Activated CD8-positive, alpha-beta memory T cell treated with anti-CD3 and anti-CD28 coated beads, Interleukin-2, amount 50 U/mL, for 24 hours (primary cell): ENCODE results near the gene NOVA2.

ENCODE experiments used
- DNase-seq: peaks from one replicate; pipeline ENCODE4 v3.0.0-alpha.2; 2020; ENCODE audit errors: extremely low read depth

The NOVA2 gene

DNA sequence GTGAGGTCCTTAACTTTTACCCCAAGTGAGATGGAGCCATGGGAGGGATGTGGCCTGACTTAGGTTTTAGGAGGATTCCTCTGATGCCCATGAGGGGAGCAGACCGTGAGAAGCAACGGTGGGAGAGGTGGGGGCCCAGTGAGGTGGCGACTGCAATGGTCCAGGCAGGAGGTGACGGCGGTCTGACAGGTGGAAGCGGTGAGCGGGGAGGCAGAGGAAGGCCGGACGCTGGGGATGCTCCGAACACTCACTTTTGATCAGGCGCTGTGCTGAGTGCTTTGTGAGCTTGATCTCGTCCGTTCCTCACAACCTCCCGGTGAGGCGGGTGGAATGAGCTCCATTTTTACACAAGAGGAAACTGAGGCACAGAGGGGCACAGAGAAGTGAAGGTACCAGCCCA is 11.6 kb downstream of the NOVA2 start:
- no peak for DNase-seq

DNA sequence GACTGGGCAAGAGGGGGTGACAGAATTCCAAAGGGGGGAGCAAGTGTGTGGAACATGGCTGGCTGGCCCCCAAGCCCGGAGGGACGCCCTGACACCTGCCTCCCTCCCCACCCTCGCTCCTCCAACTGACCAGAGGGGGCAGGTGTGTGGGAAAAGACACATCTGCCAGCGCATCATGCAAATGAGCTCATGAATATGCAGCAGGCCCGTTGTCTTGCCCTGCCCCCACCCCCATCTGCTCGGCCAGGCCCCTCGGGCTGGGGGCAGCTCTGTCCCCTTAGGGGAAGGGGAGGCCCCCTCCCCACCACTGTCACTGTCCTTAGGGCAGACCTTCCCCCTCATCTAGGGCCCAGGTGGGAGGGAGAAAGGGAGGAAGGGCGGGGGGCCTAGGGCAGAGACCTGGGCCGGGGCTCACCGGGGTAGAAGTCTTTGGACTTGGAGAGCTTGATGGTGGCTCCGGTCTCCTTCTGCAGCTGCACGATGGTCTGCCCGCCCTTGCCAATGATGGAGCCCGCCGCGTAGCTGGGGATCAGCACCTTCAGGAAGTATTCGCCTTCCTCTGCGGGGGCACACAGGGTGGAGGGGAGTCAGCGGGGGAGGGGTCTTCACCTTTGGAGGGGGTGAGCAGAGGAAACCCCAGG is 12.9 kb downstream of the NOVA2 start:
- no peak for DNase-seq

DNA sequence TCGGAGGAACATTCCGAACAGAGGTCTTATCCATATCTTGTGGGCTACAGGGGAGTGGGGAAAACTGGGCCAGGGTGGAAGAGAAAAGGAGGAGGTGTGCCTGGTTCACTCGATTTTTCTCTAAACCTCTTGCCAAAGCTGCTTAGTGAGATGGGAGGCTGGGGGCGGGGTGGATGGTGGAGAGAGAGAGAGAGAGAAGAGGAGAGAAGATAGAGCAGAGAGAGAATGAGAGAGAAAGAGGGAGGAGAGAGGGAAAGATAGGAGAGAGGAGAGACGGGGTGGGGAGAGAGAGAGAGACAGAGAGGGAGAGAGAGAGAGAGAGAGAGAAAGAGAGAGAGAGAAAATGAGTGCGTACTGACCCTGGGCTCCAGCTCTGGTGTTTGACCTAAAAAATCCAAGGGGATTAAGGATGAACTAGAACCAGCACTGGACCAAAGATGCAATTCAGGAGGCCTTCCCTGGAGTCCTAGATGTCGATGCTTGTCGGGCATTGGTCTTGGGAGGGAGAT is 14.1 kb downstream of the NOVA2 start:
- no peak for DNase-seq

DNA sequence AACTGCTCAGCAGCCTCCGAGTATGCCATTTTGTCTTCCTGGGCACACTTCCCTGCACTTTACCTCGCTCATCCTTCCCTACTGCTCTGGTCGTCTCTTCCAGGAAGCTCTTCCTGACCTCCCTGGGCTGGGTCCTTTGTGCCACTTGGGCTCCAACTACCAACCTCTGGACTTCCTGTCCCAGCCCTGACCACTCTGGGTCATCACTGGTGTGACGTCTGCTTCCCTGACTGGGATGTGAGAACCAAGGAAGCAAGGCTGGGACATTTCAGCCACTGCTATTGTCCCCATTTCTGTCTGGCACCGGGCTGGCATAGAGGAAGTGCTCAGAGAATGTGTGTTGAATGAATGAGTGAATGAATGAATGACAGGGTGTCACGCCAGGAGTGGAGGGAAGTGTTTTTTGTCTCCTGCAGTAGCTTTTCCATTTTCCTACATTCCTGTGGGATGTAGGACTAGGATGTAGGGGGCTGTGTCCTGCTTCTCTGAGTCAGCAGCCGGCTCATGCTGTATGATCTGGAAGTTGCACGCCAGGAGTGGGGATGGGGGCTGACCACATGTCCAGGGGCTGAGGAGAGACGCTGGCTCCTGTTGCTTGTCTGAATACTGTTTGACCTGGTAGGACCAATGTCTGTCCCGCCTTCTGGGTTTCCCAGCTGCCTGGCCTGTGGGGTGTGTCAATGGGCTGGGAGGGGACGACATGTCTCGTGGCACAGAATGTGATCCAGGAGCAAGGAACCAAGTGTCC is 14.7 kb downstream of the NOVA2 start:
- no peak for DNase-seq

DNA sequence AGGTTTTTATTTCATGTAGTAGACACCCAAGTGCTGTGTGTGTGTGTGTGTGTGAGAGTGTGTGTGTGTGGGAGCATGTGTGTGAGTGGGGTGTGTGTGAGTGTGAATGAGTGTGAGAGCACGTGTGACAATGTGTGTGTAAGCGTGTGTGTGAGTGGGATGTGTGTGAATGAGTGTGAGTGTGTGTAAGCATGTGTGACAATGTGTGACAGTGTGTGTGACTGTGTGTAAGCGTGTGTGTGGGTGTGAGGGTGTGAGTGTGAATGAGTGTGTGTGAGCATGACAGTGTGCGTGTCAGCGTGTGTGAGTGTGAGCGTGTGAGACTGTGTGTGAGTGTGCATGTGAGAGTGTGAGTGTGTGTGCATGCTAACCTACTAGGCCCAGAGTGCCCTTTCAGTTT is 15.3 kb downstream of the NOVA2 start:
- DNase-seq, result no peak

DNA sequence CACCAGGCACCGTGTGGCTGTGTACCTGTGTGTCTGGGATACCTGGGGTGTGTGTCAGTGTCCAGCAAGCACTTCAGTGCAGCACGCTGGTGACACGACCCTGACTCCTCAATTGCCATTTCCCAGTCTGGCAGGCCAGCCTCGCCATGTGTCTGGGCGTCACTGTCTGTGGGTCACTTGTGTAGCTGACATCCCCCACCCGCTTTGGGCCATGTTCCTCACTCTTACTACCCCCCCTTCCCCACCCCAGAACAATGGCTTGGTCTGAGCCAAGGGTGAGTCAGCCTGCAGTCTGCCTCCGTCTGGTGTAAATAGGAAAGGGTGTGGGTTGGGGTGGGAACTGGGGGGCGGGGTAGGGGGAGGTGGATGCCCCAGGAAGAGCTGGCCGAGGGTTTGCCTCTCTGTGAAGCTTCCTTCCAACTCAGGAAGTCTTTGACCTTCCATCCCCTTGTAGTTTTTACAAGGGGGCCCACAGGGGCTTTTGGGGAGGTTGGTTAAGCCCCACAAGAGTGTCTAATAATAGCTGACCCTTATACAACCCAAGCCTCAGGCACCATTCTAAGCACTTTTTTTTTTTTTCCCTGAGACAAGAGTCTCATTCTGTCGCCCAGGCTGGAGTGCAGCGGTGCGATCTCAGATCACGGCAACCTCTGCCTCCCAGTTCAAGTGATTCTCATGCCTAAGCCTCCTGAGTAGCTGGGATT is 17.6 kb downstream of the NOVA2 start:
- no peak for DNase-seq

DNA sequence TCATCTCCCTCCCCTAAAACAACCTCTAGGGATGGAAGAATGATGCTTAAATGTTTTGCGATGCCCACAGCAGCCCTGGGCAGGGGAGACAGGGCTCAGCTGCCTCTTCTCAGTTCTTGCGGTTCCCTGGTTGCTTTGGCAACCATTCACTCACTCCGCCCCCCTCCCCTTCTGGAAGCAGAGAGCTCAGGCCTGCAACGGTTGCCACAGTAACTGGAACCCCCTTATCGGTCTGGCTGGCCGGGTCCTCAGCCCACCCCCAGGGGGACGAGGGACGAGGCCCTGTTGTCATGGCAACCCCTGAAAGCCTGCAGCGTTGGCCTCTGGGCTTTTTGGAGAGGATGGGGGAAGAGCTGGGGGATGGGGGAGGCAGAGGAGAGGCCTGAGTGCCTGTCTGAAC is 19.5 kb downstream of the NOVA2 start:
- DNase-seq, result no peak

DNA sequence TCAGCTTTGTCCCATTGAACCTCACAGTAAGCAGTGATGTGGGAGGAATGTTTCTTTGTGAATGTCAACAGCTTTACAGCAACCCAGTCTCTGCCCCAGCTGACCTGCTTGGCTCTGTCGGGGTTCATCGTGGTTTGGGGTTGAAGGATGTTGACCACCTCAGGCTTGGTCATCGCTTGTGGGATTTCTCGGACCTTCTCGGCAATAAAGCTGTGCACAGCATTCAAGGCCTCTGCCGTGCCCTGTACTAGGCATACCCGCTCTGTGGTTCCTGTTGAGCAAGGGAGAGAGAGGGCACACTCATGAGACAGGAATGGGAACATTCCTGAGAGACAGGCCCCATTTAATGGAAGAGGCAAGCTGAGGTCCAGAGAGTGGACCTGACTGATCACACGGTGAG is 20.0 kb downstream of the NOVA2 start:
- no peak for DNase-seq

DNA sequence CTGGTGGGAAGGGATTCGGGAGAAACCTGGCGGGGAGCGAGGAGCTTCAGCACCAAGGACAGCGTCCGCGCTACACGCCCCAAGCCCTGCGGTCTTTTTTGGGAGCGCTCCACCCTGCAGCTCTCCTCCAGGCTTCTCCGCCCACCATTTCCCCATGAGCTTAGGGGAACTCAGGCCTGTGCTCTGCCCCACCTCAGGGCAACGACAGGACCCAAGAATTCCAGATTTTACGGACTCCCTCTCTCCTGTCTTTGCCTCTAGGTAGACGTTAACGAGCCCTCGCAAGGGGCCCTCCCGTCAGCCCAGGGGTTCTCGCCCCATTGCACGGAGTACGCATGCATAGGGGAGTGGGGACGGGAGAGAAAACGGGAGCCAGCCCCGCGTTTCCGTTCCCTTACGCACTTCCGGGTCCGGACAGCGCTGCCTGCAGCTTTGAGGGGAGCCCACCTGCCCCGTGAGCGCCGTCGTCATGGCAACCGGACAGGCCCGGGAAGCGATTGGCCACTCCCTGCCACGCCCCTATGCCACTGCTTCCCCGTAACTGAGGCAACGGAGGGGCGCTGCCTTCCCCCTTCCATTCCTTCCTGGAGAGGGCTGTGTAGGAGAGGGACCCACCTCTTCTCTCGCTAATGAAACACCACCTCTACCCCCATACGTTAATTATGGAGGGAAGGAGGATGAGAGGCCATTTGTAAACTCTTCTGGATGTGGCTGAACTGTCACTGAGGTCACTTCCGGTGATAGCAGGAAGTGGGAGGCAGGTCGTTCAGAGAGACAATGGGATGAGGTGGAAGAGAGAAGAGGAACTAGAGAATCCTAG is 20.8 kb downstream of the NOVA2 start:
- no peak for DNase-seq

DNA sequence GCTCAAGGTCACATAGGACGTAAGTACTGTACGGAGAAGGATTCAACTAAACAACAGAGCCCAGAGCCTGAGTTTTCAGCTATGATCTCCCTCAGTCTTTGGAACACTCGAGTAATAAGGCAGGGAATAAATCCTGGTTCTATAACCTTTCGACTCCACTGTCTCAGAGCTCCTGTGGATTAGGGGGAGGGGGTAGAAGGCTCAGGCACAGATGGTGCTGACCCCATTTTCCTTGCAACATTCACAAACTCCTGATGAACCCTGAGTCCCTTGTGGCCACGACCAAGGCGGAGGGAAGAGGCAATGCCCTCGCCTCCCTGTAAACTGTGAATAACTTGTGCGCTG is 21.4 kb downstream of the NOVA2 start:
- no peak for DNase-seq

DNA sequence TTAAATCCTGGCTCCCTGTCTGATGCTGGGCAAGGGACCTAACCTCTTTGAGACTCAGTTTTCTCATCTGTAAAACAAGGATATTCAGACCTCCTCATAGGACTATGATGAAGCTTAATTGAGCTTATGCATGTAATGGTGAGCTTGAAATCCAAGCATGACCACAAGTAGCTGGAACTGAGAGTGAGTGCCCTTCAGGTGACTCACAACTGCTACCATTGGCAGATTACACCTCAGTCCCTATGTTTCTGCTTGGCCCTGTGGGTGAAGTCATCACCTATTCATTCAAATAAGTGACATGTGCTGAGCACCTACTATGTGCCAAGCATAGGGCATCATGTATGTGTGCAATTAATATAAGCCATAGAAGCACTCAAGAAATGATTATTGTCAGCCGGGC is 25.7 kb downstream of the NOVA2 start:
- DNase-seq, result no peak

DNA sequence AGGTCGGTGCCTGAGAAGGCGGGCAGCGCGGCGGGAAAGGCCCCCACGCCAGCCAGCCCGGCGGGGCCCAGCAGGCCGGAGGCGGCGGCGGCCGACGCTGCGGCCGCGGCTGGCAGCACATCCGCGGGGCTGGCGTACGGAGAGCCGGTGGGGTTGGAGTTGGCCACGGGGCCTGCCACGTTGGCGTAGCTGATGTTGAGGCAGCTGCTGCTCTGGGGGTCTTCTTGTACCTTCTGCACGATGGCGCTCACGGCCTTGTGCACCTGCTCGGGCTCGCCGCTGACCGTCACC is 33.2 kb downstream of the NOVA2 start:
- DNase-seq, result no peak

DNA sequence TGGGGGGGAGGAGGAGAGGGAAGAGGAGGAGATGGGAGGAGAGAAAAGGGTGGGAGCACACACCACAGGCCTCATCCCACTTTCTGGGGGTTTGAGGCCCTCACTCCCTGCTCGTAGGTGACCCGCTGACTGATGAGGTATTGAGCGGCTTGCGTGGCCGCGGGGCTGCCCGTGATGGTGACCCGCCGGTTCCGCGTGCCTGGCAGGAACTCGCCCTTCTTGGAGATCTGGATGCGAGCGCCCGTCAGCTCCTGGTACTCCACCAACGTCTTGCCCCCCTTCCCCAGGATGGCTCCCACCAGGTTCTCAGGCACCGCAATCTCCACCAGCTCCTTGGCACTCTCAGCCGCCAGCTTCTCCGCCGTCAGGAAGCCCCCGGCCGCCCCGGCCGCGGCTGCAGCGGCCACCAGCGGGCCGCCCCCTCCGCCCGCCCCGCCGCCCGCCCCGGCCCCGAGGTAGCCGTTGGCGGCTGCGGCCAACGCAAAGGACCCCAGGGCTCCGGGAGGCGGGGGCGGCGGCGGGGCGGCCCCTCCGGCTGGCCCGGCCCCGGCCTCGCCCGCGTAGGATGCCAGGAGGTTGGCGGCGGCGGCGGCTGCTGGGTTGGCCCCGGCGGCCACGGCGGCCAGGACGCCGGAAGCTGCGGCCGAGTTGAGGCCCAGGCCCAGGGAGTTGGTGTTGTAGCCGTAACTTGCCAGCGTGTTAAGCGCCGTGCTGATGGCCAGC is 33.7 kb downstream of the NOVA2 start:
- no peak for DNase-seq

DNA sequence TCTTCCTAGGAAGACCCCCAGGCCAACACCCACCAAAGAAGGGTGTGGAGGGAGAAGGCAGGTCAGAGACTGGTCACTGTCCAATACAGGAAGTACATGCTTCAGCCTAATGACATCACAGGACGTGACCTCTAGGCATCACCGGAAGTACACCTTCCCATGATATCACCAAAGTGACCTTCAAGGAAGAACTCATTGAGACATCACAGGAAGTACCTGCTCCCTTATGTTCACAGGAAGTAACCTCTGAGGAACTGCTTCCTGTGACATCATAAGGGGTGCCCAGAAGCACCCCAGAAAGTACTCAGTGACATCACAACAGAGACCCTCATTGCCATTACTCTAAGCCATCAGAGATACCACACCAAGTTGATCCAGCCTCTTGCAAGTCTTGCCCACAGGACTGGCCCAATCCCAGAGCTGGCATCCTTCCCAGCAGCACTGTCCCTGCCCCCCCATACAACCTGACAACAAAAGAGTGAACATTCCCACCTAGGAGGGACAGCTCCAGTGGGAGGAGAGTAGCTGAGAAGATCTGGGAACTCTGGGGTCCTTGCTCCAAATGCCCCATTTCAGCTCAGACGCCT is 34.8 kb downstream of the NOVA2 start:
- no peak for DNase-seq

DNA sequence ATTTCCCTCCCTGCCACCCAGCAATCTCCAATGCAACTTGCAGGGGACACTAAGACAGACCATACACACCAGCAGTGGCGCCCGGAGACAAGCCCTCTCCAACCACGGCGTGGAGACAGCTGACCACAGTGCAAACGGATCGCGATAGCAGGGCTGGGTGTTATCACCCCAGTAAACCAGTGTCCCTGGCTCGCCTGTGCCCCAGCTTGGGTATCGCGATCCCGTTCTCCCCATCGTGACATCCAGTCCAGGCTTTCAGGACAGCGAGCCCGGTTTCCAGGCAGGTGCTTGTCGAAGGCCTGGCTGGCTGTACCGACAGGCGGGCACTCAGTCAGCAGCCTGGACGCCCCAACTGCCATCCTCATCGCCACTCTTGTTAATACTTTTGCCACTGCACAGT is 38.4 kb downstream of the NOVA2 start:
- DNase-seq, result no peak

DNA sequence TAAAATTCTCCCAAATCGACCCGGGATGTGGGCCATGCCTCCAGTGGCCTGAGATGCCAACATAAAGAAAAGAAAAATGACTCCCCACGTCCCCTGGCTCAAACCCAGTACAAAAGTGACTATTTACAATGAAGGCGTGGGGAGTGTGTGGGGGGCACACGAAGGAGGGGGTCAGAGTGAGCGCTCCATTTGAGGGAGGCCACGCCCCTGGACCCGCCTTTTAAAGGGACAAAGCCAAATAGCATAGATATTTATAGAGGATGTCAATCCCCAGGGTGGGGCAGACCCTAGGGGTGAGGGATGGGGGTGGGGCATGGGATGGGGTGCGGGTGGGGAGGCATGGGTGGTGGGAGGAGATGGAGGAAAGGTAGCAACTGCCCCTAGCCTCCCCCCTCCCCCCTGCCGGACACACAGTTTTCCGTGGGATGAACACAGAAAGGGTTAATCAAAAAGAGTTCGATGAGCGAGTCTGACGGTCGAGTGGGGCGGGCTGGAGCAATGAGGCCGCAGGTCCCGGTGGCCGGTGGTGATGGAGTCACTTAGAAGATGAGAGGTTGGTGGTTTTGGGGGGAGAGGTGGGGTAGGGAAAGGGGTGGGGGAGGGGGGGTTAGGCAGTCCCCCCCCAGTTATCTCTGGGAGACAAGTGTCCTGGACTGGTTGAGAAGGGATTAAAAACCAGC is 39.0 kb downstream of the NOVA2 start:
- DNase-seq, result no peak

DNA sequence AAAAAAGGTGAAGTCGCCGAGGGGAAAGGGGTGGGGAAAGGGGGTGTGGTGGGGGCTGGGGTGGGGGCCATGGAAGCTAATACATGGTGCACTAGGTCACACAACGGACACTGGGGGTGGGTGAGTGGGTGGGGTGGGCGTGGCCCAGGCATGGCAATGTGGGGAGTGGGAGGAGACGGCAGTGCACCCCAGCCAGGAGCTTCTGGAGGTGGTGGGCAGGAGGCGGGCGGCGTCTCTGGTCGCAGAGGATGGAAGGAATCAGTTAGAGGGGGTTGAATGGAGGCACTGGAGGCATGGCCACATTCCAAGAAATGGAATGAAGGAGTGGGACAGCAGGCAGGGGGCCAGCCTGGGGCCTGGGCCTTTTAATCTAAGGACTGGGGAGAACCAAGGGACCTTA is 39.9 kb downstream of the NOVA2 start:
- no peak for DNase-seq

DNA sequence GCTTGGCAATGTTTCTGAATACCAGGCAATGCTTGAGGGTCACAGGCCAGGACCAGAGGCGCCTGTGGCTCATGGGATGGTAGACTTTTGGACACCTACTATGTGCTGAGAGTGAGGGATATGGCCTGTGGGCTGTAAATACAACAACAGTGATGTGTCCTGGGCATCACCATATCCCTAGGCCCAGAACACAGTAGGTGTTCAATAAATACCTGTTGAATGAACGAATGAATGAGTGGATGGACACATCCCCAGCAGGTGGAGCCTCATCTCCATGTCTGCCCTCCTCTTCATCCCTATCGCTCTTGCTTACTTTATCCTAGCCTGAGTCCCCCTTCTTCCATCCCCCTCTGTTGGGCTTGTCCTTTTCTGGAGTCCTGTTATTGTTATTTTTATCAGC is 42.6 kb downstream of the NOVA2 start:
- DNase-seq, result no peak

DNA sequence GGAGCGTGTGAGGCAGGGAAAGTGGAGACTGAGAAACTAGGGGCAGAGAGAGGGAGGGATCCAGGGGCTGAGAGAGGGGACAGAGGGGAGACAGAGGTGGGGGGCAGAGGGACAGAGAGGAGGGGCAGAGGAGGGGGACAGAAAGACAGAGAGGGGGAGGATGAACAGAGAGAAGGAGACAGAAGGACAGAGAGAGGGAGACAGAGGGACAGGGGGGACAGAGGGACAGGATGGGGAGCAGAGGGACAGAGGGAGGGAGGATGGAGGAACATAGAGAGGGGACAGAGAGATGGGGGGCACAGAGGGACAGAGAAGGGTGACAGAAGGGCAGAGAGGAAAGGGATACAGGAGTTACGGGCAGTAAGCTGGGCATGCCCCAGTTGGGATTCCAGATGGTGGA is 44.4 kb downstream of the NOVA2 start:
- DNase-seq, result no peak

DNA sequence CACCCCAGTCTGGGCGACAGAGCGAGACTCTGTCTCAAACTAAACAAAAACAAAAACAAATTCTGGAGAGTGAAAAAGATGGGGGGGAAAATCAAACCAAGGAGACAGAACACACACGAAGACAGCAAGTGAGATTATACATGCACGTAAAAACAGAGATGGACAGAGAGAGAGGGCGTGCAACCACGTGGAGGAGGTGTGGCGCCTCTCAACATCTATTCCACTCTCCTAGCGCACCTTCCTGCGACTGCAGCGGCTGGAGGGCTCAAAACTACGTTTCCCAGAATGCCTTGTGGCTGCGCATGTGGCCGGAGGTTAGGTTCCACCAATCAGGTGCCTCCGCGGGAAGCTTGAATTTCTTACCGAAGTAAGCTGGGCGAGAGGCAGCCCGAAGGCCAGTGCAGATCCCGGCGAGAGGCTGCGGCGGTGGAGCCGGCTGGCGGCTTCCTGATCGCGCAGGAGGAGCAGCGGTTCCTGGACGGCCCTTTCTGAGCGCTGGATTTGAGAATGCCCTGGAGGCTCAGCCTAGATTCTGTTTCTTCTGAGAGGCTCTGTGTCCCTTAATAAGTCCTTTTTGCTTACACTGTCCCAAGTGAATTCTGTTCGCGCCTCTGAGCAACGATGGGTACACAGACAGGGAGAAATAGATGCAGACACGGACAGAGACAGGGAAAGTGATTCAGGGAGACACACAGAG is 46.0 kb downstream of the NOVA2 start:
- DNase-seq, result peak; percentile 73
